NCI-H128 (cell line): ENCODE measurements around the gene CALY.

ENCODE experiments used
- DNase-seq: peaks from one replicate; lab custom pipeline; 2025; ENCODE audit not compliant: unreplicated experiment; lab: John Stamatoyannopoulos, UW

Gene CALY

DNA sequence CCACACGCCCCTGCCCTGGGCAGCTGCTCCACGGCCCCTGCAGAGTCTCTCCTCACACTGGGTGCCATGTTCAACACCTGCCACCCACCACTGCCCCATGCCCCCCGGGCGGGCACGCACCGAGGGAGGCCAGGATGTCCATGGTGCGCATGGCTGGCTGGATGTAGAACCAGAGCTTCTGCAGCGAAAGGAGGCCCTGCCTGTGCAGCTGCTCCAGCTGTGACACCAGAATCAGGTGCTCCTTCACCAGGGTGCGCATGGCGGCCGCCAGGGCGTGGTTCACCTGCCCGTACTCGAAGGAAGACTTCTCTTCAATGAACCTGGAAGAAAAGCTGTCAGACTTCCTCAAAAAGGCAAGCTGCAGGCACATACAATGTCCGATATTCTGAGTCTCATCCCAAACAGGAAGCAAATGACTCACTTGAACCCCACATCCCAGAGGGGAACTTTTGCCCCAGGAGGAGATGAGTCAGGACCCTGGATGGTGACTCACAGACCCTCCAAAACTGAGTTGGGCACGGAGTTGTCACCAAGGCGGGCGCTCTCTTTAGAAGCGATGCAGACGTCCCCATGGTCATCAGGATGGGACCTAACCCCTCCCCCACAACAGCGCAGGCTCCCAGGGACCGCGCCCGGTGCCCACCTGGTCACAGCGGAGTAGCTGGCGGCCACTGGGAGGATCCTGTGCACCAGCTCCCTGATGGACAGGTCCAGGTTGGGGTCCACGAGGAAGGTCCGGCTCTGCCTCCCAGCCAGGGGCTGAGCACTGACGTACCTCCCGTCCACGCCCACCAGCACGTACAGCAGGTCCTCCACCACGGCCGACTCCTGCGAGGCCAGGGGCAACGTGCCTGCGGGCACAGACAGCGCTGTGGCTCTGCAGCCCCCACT lies 43.5 kb downstream of the CALY start:
- DNase-seq, result no peak

DNA sequence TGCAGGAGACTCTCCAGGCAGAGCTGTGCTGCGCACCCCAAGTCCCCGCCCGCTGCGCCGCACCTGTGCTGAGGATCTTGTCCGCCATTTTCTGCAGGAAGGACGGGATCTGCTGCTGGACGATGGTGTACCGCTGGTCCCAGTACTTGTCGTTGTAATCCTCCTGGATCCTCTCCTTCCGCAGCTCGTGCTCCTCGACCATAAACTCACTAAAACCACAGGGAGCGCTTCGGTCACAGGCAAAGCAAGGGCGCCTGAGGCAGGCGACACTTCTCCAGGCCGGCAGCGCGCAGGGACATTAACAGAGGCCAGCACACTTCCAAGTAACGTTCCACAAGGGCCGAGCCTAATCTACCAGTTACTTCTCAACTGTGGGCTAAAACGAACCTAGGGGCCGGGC lies 46.9 kb downstream of the CALY start:
- no peak for DNase-seq

DNA sequence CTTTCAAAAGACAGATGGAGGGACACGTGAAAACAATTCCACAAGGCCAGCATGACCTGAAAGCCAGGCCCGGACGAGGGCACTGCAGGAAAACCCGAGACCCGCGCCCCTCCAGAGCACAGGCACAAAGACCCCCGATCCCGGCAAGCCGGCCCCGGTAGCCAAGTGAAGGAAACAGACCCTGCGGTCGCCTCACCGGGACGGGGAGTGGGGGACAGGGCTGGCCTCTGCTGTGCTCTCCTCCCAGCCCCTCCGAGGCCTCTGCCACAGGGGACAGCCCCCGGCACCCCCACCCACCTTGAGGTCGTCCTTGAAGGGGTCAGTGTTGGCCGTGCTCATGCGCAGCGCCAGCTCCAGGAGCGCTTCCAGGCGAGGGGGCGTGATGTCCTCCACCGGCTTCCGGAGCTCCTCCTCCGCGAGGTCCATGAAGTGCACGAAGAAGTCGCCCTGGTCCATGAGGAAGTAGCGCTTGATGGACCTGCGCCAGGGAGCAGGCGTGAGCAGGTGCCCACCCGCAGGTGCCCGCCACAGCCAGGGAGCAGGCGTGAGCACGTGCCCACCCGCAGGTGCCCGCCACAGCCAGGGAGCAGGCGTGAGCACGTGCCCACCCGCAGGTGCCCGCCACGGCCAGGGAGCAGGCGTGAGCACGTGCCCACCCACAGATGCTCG lies 48.7 kb downstream of the CALY start:
- no peak for DNase-seq

DNA sequence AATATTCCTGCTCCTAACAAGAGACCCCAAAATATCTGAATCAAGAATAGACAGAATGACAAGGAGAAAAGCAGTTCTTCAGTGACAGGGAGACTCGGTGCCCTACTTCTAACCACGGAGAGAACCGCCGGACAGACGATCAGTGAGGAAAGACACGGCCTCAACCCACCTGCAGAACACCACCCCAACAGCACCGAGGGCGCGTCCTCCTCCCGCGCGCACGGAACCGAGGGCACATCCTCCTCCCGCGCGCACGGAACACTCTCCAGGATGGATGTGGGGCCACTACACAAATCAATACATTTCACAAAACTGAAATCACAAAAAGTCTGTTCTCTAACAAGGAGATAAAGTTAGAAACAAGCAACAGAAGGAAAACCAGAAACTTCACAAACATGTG lies 50.3 kb downstream of the CALY start:
- DNase-seq, result no peak

DNA sequence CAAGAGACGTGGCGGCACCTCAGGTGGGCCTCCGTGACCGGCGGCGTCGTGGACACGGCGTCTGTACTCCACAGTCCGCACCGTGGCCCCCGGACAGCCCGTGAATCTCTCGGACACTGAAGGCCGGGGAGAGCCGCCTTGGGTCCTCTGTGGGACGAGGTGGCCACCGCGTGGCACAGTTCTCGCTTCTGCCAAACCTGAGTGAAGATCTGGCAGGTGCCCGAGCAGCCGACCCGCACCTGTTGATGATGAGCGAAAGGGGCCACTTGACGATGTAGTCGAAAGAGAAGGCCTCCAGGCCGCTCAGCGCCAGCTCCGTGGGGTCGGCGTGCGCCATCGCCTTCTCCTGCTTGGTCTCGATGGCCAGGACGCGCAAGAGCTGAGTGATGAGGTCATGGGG lies 51.5 kb downstream of the CALY start:
- no peak for DNase-seq

DNA sequence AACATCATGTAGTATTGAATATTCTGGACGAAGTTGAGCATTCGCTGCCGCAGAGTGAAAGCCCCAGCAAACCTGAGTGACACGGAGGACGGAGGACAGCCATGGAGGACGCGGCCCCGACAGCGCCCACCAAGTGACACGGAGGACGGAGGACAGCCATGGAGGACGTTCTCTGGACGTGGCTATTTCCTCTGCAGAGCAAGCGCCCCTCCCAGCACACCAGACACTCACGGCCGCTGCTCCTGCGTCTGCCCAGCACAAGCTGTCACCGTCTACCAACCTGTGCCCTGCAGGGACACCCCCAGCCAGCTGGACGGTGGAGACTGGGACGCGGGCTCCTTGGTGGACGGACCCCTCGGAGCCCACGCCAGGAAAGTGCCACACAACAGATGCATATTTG lies 52.8 kb downstream of the CALY start:
- DNase-seq, result no peak

DNA sequence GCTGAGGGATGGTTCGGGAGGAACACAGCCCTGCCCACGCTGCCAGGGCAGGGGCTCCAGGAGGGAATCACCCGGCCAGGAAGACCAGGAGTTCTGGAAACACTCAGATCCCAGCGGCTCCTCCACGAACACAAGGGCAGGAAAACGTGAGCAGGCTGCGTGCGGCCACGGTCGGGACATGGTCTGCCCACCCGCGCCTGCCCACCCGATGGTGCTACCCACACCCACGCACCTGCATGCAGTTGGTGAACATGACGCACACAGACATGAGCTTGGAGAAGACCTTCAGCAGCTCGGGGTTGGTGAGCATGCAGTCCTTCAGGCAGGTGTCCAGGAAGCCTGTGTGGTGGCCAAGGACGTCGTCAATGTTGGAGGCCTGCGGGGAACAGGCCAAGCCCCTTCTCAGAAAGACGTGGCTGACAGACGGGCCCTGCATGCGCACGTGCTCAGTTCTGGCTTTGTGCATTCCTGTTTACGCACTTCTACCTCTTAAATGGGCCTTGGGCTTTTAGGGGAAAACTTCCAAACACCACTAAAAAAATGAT lies 53.8 kb downstream of the CALY start:
- DNase-seq, result no peak

DNA sequence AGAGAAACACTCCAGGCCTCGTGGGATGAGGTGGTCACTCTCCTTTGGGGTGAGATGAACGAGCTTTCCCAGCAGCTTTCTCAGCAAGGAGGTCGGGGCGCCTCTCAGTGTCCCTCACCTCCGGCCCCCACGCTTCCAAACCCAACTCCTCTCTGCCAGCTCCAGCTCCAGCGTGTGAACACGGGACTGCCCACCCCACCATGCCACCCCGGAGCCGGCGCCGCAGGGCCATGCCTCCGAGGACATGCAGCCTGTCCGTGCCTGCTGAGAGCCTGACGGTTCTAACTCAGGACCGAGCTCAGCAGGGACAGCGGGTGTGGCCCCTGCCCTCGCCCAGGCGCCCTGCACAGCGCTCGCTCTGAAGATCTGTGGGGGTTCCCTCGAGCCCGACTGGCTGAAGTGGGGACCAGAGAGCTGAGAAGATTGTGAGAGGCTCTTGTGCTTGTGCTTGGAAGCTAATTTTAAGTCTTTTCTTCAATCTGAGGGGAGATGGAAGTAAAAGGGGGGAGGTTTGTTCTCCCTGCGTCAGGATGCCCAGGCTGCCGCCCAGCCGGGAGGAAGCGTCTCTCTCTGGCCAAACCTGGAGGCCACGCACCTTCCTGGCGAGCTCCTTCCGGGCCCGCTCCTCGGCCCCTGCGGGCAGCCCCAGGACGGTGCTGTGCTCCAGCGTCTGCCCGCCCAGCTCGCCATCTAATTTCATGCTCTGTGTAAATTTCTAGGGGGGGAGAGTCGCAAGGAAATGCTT lies 54.9 kb downstream of the CALY start:
- no peak for DNase-seq

DNA sequence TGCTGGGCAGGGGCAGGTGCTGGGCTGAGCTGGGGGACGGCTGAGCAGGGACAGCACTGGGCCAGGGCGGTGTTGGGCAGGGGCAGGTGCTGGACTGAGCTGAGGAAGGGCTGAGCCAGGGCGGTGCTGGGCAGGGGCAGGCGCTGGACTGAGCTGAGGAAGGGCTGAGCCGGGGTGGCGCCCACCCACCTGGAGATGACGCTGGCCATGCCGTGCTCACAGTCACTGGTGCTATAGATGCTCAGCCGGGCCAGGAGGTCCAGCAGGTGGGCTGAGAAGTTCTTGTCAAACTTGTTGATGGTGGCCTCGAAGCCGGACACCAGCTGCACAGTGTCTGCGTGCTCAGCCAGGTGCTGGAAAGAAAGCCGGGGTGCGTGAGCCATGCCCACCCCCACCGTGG lies 55.6 kb downstream of the CALY start:
- DNase-seq, result no peak

DNA sequence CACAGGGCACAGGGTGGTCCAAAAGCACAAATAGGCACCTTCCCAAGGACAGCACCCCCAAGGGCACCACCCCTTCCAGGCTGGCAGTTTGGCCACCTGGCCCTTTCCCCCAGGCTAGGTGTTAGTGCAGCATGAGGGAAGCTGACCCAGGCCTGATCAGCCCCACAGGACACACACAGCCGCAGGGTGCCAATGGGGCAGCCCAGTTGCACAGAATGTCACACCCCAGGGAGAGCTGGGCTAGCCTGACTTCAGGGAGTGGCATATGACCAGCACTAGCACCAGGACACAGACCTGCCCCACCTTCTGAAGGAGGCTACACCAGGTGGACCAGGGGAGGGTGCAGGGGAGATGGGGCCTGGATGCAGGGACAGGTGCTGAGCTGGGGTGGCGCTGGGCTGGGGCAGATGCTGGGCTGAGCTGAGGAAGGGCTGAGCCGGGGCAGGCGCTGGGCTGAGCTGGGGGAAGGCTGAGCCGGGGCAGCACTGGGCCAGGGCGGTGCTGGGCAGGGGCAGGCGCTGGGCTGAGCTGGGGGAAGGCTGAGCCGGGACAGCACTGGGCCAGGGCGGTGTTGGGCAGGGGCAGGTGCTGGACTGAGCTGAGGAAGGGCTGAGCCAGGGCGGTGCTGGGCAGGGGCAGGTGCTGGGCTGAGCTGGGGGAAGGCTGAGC lies 56.2 kb downstream of the CALY start:
- DNase-seq, result no peak

DNA sequence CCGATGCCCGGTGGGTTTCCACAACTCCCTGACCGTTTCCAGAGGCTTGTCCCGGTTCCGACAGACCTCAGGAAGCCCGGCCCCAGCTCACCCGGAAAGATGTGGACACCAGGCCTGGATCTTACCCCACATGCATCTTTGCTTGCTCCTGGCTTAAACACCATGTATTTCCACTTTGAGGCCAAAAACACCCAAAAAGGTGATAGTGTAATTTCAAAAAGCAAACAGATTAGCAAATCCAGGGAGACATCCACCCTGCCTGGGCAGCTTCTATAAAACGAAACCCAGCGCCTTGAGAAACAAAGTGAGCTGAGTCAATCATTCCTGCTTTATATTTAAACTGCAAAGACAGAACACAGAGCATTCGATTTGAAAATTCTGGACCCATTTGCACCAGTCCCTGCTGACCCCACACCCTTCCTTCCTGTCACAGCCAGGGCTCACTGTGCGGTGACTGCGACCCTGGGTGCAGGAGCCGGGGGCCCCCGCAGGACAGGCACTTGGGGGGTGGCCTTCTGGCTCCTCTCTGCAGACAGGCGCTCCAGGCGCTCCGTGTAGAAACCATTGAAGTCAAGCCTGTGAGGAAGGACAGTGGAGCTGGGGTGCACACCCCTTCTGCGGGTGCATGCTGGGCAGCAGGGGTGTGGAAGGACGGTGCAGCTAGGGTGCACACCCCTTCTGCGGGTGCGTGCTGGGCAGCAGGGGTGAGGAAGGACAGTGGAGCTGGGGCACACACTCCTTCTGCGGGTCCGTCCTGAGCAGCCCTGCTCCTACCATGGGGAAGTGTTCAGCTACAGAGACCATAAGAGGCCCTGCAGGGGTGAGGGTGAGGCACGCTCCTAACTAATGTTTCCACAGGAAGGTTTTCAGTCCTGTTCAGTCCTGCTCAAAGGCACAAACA lies 57.1 kb downstream of the CALY start:
- no peak for DNase-seq

DNA sequence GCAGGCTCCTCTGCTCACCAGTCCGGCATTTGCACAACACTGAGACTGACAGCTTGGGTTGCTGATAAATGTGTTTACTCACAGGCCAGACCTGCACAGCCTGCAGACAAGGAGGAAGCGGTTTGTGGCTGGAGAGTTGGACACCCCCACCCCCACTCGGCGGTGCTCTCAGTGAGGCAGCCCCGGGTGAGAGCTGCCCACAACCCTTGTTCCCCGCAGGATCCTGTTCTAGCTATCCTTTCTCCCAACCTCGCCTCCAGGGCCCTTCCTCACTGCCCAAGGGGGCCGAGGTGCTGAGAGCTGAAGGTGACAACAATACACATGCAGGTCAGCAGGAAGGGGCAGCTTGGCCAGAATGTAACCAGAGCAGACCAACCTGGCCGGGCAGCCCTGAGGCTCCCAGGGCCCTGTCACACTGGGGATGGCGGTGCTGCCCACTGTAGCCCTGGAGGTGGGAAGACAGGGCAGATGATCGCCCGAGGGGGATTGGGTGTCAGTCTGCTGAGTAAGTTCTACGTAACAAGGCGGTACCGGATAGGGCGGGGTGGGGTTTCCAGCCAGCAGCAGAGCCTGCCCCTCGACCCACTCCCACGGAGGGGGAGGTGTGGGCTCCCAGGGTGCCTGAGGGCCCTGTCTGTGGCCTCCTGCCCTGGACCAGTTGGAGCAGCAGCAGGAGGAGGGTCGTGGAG lies 58.0 kb downstream of the CALY start:
- no peak for DNase-seq

DNA sequence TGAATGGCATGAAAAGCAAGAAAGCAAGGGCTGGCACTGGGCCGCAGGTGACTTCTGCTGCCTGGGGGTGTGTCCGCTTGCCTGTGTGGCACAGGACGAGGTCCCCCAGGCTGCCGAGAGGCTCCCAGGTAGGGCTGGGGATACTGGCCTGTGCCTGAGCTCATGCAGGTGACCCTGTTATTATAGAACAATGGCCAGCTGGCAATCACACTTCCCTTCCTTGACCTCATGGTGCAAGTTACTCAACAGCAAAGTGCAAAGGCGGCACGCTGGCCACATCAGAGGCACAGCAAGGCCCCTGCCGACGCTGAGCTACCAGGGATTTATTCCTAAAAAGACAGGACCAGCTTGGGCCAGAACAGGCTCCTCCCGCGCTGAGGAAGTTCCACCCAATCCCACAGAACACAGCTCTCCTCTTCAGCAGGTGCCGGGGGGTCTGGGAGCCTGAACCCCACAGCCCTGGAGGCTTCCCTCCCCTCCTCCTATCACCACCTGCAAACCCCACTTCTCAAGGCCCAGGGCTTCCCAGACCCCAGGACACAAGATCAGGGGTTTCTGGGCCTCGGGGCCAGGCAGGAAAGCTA lies 58.6 kb downstream of the CALY start:
- DNase-seq, result no peak

DNA sequence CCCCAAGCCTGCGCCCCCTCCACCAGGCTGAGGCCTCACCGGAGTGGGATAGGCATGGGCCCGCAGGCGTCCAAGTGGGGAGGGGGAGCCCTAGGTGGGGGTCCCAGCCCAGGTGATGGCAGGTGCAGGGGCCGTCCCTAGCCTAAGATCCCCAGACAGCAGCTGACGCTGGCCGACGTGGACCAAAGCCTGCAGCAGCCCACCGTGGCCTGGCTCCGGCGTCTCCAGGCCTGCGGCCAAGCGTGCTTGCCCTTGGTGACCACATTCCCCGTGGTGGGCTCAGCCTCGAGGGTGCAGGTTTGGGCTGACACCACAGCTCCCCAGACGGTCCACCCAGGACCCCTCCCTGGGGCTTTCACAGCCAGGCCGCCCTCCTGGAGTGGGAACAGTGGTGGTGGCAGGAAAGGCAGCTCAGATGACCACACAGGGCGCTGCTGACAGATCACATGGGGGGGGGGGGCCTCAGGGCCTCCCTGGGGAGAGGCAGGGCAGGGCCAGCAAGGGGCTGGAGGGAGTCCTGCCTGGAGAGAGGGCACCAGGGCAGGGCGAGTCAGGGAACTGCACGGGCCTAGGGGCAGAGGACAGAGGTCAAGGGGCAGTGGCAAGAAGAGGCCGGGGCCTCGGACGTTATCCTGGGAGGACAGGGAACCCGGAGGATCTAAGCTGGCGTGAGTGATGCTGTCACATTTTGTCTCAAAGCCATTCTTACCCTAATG lies 59.3 kb downstream of the CALY start:
- no peak for DNase-seq

DNA sequence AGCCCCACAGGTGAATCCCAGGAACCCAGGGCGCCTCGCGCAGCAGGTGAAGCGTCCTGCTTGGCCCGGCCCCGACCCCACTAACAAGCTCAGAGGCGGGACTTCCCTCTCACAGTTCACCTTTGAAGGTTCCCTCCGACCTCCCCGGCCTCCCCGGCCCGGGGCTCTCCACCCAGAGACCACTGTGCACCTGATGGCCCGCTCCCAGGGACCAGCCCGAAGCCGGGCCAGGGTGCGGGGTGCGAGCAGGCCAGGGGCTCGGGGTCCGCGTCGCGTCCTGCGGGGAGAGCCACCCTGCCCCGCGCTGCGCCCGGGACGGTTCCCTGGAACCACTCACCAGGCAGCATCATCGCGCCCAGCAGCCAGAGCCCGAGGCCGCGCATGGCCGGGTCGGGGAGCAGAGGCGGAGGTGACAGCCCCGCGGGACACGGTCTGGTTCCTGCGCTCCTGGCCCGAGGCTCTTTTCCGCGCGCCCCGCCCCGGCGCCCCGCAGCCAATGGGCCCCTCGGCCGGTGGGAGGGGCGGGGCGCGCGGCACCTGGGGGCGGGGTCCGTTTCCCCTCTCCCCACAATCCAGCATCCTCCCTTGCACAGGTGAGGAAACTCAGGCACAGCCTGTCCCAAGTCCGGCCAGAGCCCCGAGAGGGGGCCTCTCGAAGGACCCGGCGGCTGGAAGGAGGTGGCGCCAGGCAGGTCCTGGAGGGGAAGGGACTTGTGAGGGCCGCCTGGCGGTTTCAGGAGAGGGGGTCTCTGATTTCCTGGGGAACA lies 60.1 kb downstream of the CALY start, which contains the start of gene ADAM8:
Gene ADAM8, minus strand, starts transcription at position 434 of the 767 bp plus-strand sequence. Its CDS starts 51 bp downstream, at position 383.
- DNase-seq, result no peak

DNA sequence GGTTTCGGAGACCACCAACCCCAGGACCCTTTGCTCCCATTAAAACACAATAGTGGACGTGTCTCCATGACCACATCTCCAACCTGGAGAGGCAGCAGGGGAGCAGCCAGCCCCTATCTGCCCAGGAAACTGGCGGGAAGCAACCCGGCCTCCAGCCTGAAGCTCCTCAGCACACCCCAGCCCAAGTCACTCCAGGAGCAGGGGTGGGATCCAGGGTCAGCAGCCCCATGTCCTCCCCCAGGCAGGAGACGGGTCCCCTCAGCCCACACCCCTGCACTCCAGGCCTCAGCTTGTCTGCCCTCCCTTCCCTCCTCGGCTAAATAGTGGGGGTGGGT lies 60.6 kb downstream of the CALY start:
- DNase-seq, result no peak

DNA sequence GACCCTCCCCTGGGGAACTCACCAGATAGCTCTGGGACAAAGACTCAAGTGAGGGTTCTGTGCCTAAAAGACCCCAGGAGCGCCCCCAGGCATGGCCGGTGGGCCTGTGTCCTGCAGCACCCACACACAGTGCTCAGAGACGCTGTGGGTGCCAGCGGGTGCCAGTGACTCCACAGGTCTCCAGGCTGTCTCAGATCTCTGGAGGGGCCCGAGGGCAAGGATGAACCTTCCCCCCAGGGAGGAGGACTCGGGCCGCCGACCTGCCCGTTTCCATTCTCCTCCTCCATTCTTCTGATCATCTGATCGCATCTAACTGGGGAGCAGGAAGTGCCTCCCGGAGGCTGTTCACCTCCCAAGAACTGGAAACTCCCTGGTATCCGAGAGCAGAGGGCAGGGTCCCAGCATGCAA lies 61.0 kb downstream of the CALY start:
- DNase-seq, result no peak
